BJ (cell line): ENCODE measurements around the gene CTDSPL. TPM values are rescaled to one million over a fixed set of nuclear protein-coding genes. Genes with fewer than 3 reads are reported as not detected.

Experiments
- CTCF ChIA-PET: fragments of 350-600 bp; formaldehyde crosslinking; extraction: SDS; loops from one replicate; lab custom pipeline; 2021; ENCODE audit warnings: antibody characterized with exemption, inconsistent platforms; lab: Yijun Ruan, JAX
- POLR2A ChIA-PET: fragments of 300-600 bp; sonication (Branson Sonifier 250); formaldehyde crosslinking; extraction: SDS; loops from one replicate; lab custom pipeline; 2021; ENCODE audit warnings: antibody characterized with exemption; lab: Charles Lee
- DNase-seq: peaks from one replicate; pipeline ENCODE4 v3.0.0-alpha.2; 2011; ENCODE audit warnings: low read depth
- H3K27me3 ChIP-seq: 2 replicates; pipeline ENCODE4 v1.6.0; 2011; ENCODE audit warnings: low read length; ENCODE audit not compliant: control insufficient read depth, insufficient read depth
- H3K36me3 ChIP-seq: 2 replicates; pipeline ENCODE4 v1.5.1; 2011; ENCODE audit warnings: low read length; ENCODE audit not compliant: control insufficient read depth, insufficient read depth
- H3K4me3 ChIP-seq: 2 replicates; pipeline ENCODE4 v1.5.1; 2011; ENCODE audit warnings: low read depth, mild to moderate bottlenecking, control low read depth, low read length
- CTCF ChIP-seq: IDR thresholded peaks from 2 replicates; pipeline ENCODE4 v1.5.1; 2011; ENCODE audit warnings: low read depth, mild to moderate bottlenecking, control low read depth, inconsistent platforms, low read length, moderate library complexity; ENCODE audit not compliant: insufficient read depth
- polyA plus RNA-seq: library from polyadenylated mRNA; depleted of rRNA; stranded (reverse); fragments of >200 nt; gene quantifications from 2 replicates; pipeline ENCODE4 v1.2.3, GENCODE V29; 2011

CTDSPL gene
- polyA plus RNA-seq, 1 experiment: 45.2 TPM

DNA sequence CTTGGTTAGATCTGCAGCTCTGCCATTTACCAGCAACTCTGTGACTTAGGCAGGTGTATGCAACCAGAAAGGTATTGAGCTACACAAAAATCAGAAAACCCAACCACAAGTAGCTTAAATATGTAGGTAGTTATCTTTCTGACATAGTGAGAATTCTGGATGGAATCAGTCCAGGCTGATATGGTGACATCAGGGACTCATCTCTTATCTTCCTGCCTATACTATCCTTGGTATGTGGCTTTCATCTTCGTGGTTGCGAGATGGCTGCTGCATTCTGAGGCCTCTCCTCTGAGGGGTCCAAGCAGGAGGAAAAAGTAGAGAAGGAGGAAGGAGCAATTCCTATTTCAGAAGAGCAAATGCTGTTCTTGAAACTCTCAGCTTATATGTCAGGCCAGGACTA is 40.0 kb downstream of the CTDSPL start:
- ChIA-PET CTCF (interaction anchor here (0.7 to 1.5 kb wide), 2 partner anchors 9 kb away, joined by 3 to 5 read pairs; no protein-coding TSS in a partner anchor), POLR2A (no interaction called here)
- no peaks in the 10 kb centered on the region for H3K27me3 ChIP-seq
- H3K4me3 ChIP-seq: no peak overlapping the region
- no peak for TF ChIP-seq CTCF
- no peak for DNase-seq
- H3K36me3 ChIP-seq: no peaks in the 10 kb centered on the region

- Histone ChIP-seq H3K4me3 (no peak overlapping the region), H3K27me3 (no peaks in the 10 kb centered on the region), H3K36me3 (no peaks in the 10 kb centered on the region)
- no peak for TF ChIP-seq CTCF
- no peak for DNase-seq
- POLR2A ChIA-PET: no interaction called here
- CTCF ChIA-PET: interaction anchor here (0.7 to 1.5 kb wide), 4 partner anchors 8 to 65 kb away, joined by 3 to 5 read pairs (median 3); no protein-coding TSS in a partner anchor
Observed at GRCh38 chr3:37902674-37903073, 41.0 kb downstream of the CTDSPL start.

DNA sequence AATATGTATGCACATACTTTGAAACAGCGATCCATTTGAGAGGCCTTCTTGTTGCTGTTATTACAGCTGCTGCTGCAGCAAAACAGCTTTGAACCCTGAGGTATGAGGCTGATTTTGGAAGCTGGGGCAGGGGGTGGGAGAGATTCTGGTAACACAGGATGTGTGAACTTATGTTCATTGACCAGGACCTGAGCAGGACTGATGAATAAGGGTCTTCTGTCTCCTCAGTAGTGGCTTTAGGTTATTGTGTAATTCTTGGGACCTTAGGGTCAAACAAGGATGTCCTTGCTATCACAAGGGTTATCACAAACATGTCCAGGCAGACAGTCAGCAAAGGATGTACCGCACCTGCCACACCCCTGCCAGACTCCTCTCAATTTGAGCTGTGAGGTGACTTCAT is 41.6 kb downstream of the CTDSPL start:
- CTCF ChIA-PET: interaction anchor here (0.7 to 1.0 kb wide), 4 partner anchors 48 to 71 kb away, joined by 3 read pairs; no protein-coding TSS in a partner anchor

DNA sequence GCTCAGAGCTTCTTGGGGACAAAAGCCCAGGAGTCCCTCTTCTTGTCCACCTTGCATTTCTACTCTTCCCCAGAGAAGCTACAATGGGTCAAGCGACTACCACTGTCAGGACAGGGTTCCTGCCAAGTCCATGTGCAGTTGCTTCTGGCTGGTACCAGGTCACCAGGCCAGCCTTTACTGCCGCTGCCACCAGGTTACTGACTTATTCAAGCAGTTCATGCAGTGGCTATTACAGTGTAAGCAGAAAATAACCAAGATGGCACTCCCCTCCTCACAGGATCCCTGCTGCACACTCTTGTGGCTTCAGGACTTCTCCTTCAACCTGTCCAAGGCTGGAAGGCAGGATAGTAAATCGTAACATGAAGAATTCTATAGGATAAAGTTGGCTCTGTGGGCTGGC is 42.1 kb downstream of the CTDSPL start:
- CTCF ChIA-PET: interaction anchor here (0.7 to 1.0 kb wide), 3 partner anchors 64 to 71 kb away, joined by 3 read pairs; no protein-coding TSS in a partner anchor
- no peak for TF ChIP-seq CTCF
- H3K4me3 ChIP-seq: no peak overlapping the region

More for the DNA sequence above, 41.6 kb downstream of the CTDSPL start:
- H3K27me3 ChIP-seq: no peaks in the 10 kb centered on the region
- POLR2A ChIA-PET: no interaction called here
- H3K36me3 ChIP-seq: no peaks in the 10 kb centered on the region
- DNase-seq: no peak
- no peak for TF ChIP-seq CTCF
- H3K4me3 ChIP-seq: no peak overlapping the region

DNA sequence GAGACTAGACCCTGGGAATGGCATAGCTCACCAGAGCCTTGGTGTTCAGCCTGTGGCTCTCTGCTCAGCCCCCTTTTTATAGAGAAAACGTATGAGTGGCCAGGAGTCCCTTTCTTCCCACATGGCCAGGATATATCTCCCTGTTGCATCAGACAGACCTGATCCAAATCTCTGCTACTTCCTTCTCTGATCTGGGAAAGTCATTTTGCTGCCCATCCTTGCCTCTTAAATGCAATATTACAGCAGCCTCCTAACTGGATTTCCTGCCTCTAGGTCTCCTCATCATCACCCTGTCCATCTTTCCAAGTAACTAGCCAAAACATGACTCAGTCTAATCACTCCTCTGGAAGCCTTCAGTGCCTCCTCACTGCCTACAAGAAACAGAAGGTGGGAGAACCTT is 42.9 kb downstream of the CTDSPL start:
- CTCF ChIA-PET: interaction anchor here (0.9 to 1.7 kb wide), 3 partner anchors 12 to 69 kb away, joined by 3 to 6 read pairs (median 3); no protein-coding TSS in a partner anchor
- no peak overlapping the region for H3K4me3 ChIP-seq
- H3K27me3 ChIP-seq: no peaks in the 10 kb centered on the region
- no peak for DNase-seq
- no peaks in the 10 kb centered on the region for H3K36me3 ChIP-seq
- TF ChIP-seq CTCF: no peak
- POLR2A ChIA-PET: no interaction called here

More for the DNA sequence above, 42.1 kb downstream of the CTDSPL start:
- Histone ChIP-seq H3K27me3 (no peaks in the 10 kb centered on the region), H3K36me3 (no peaks in the 10 kb centered on the region)
- POLR2A ChIA-PET: no interaction called here
- DNase-seq: no peak
